Measurements from ENCODE around the gene ASB3.
"Not testable (repeated sequence)": the region's sequence is repeated elsewhere in the genome, so short reads cannot be mapped to it uniquely, and the experiment has no call there.

ASB3 gene

DNA sequence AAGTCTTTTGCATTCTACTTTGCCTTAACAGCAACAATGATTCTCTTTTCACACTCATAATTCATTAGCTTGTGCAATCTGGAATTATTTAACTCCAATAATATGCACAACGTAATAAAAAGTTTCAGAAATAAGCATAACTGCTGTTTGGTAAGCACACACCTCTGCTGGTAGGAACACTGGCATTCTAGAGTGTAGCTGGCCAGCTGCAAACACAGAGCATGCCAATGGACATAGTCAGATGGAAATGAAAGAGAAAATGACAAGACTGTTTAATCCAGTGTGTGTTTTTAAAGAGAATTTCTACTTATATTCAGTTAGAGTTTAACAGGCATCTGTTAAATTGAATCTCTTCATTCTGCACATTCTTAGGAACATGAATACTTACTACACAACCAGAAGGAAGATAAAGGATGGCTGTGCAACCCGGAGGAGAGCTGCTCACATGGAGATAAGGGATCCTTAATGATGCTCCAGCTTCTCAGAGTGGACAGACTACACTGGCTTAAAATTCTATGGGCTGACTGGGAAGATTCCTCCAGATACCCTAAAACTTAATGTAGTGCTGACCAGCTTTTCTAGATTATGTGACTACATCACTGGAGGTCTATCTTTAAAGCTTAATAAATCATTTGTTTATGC is 113.8 kb downstream of the ASB3 start:
- TF ChIP-seq CTCF (IDR thresholded peaks at IDR 0.05): no peak
- Histone ChIP-seq H3K27me3 (ENCODE audit: control insufficient read depth, insufficient read depth, low read length) (no peaks in the 10 kb centered on the region), H2AFZ (no peak overlapping the region), H3K9me3 (ENCODE audit: control insufficient read depth, low read length) (no peaks in the 10 kb centered on the region), H3K27ac (no peak overlapping the region), H3K4me1 (no peaks in the 10 kb centered on the region), H3K9ac (no peak overlapping the region), H3K36me3 (ENCODE audit: control insufficient read depth, insufficient read depth, low read length) (no peaks in the 10 kb centered on the region), H3K79me2 (no peaks in the 10 kb centered on the region), H3K4me2 (ENCODE audit: low read length) (no peak overlapping the region), H3K4me3 (ENCODE audit: low read depth, low read length) (no peak overlapping the region)

- no peak overlapping the region for H3K9ac ChIP-seq
- H3K27ac ChIP-seq: no peak overlapping the region
- no peak overlapping the region for H2AFZ ChIP-seq
- H3K36me3 ChIP-seq (ENCODE audit: control insufficient read depth, insufficient read depth, low read length): no peaks in the 10 kb centered on the region
- no peak overlapping the region for H3K4me3 ChIP-seq (ENCODE audit: low read depth, low read length)
- H3K4me2 ChIP-seq (ENCODE audit: low read length): no peak overlapping the region
- H3K79me2 ChIP-seq: no peaks in the 10 kb centered on the region
- H3K4me1 ChIP-seq: no peaks in the 10 kb centered on the region
- no peak for TF ChIP-seq CTCF (IDR thresholded peaks at IDR 0.05)
- no peaks in the 10 kb centered on the region for H3K9me3 ChIP-seq (ENCODE audit: control insufficient read depth, low read length)
- H3K27me3 ChIP-seq (ENCODE audit: control insufficient read depth, insufficient read depth, low read length): no peaks in the 10 kb centered on the region
These were observed 116.4 kb downstream of the ASB3 start for GRCh38 chr2:53670331-53670730.

DNA sequence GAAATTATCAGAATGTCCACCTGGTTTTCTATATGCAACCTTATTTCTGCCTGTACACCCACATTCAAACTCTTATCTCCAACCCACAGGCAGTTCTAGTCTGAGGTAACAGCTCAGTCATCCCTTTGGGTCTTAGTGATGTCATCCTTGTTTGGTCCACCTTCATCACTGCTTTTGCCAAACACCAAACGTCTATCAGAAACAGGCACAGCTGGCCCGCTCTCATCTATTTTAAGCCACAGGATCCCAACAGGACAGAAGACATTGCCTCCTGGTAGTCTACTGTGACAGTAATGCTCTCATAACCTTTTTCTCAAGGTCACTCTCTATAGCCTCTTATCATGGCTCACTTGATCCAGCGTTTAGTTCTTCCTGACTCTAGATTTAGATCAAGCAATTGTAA is 118.1 kb downstream of the ASB3 start:
- Histone ChIP-seq H3K27ac (no peak overlapping the region), H3K36me3 (ENCODE audit: control insufficient read depth, insufficient read depth, low read length) (no peaks in the 10 kb centered on the region), H3K4me1 (no peaks in the 10 kb centered on the region), H3K79me2 (no peaks in the 10 kb centered on the region), H3K27me3 (ENCODE audit: control insufficient read depth, insufficient read depth, low read length) (no peaks in the 10 kb centered on the region), H2AFZ (no peak overlapping the region), H3K4me3 (ENCODE audit: low read depth, low read length) (no peak overlapping the region), H3K9me3 (ENCODE audit: control insufficient read depth, low read length) (no peaks in the 10 kb centered on the region), H3K4me2 (ENCODE audit: low read length) (no peak overlapping the region), H3K9ac (no peak overlapping the region)
- no peak for TF ChIP-seq CTCF (IDR thresholded peaks at IDR 0.05)

DNA sequence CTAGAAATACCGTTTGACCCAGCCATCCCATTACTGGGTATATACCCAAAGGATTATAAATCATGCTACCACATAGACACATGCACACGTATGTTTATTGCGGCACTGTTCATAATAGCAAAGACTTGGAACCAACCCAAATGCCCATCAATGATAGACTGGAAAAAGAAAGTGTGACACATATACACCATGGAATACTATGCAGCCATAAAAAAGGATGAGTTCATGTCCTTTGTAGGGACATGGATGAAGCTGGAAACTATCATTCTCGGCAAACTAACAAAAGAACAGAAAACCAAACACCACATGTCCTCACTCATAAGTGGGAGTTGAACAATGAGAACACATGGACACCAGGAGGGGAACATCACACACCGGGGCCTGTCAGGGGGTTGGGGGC is 119.6 kb downstream of the ASB3 start:
- H3K36me3 ChIP-seq (ENCODE audit: control insufficient read depth, insufficient read depth, low read length); H2AFZ ChIP-seq; H3K9ac ChIP-seq; H3K27ac ChIP-seq; H3K9me3 ChIP-seq (ENCODE audit: control insufficient read depth, low read length); H3K4me2 ChIP-seq (ENCODE audit: low read length); H3K79me2 ChIP-seq; H3K27me3 ChIP-seq (ENCODE audit: control insufficient read depth, insufficient read depth, low read length); H3K4me3 ChIP-seq (ENCODE audit: low read depth, low read length); H3K4me1 ChIP-seq: not testable (repeated sequence)

- Histone ChIP-seq H2AFZ (no peak overlapping the region), H3K79me2 (no peaks in the 10 kb centered on the region), H3K4me3 (ENCODE audit: low read depth, low read length) (no peak overlapping the region), H3K36me3 (ENCODE audit: control insufficient read depth, insufficient read depth, low read length) (no peaks in the 10 kb centered on the region), H3K27ac (no peak overlapping the region), H3K4me2 (ENCODE audit: low read length) (no peak overlapping the region), H3K4me1 (no peaks in the 10 kb centered on the region), H3K9ac (no peak overlapping the region), H3K9me3 (ENCODE audit: control insufficient read depth, low read length) (no peaks in the 10 kb centered on the region), H3K27me3 (ENCODE audit: control insufficient read depth, insufficient read depth, low read length) (no peaks in the 10 kb centered on the region)
- no peak for TF ChIP-seq CTCF (IDR thresholded peaks at IDR 0.05)
These were observed 125.9 kb downstream of the ASB3 start for GRCh38 chr2:53660886-53661285.

DNA sequence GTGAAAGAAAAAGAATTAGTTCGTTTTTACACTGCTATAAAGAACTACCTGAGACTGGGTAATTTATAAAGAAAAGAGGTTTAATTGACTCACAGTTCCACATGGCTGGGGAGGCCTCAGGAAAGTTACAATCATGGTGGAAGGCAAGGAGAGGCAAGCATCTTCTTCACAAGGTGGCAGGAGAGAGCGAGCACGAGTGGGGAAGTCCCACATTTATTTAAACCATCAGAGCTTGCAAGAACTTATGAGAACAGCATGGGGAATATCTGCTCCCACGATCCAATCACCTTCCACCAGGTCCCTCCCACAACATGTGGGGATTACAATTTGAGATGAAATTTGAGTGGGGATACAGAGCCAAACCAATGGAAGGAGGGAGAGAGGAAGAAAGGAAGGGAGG is 128.3 kb downstream of the ASB3 start:
- H2AFZ ChIP-seq; H3K9ac ChIP-seq; H3K4me2 ChIP-seq (ENCODE audit: low read length); H3K9me3 ChIP-seq (ENCODE audit: control insufficient read depth, low read length); H3K27me3 ChIP-seq (ENCODE audit: control insufficient read depth, insufficient read depth, low read length); H3K27ac ChIP-seq; H3K4me1 ChIP-seq; H3K79me2 ChIP-seq; H3K36me3 ChIP-seq (ENCODE audit: control insufficient read depth, insufficient read depth, low read length); H3K4me3 ChIP-seq (ENCODE audit: low read depth, low read length): not testable (repeated sequence)

Measured in parathyroid adenoma (tissue), 2 donors.